Measurements from ENCODE around the gene PEDS1.
"Not testable (repeated sequence)": the region's sequence is repeated elsewhere in the genome, so short reads cannot be mapped to it uniquely, and the experiment has no call there.

PEDS1 gene

DNA sequence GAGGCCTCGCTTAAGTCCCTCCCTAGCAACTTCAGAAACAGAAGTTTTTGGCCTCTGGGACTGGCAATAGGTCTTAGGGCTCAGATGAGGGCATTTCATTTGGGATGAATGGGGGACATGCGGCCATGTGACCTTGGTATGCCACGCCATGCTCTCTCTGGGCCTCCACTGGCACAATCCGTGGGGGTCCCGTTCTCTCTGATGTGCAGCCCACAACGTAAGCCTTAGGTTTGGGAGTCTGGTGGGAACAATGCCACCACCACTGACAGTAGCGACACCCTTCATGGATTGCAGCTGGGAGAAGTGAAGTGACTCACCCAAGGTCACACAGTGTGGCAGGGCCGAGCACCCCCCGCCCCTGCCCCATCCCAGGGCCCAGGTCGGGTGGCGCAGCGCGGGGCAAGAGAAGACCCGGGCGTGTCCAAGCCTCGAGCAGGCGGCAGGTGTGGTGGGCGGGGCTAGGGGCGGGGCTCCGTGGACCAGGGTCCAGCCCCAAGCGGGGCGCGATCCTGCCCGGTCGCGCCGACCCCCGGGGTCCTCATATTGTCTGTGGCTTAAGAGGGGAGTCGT is 36.2 kb upstream of the PEDS1 start:
- WGBS, 2 experiments (ENCODE audit: insufficient coverage in 2 of 2), result 55 to 62% methylated on average over 11 to 22 of the region's 29 CpGs
- peak overlapping the region; percentile 76 for H3K4me3 ChIP-seq (ENCODE audit: extremely low read depth, insufficient read depth, low read length, poor library complexity, severe bottlenecking)
- no peaks in the 10 kb centered on the region for H3K9me3 ChIP-seq (ENCODE audit: control insufficient read depth, low read length)
- peaks cover 10% of the 10 kb centered on the region for H3K36me3 ChIP-seq (ENCODE audit: control insufficient read depth, insufficient read depth, low read length)
- no peak overlapping the region for H3K27ac ChIP-seq (ENCODE audit: low read depth, low read length, severe bottlenecking)
- peaks cover 15% of the 10 kb centered on the region for H3K4me1 ChIP-seq (ENCODE audit: control insufficient read depth, insufficient read depth, low read length, poor library complexity, severe bottlenecking)

DNA sequence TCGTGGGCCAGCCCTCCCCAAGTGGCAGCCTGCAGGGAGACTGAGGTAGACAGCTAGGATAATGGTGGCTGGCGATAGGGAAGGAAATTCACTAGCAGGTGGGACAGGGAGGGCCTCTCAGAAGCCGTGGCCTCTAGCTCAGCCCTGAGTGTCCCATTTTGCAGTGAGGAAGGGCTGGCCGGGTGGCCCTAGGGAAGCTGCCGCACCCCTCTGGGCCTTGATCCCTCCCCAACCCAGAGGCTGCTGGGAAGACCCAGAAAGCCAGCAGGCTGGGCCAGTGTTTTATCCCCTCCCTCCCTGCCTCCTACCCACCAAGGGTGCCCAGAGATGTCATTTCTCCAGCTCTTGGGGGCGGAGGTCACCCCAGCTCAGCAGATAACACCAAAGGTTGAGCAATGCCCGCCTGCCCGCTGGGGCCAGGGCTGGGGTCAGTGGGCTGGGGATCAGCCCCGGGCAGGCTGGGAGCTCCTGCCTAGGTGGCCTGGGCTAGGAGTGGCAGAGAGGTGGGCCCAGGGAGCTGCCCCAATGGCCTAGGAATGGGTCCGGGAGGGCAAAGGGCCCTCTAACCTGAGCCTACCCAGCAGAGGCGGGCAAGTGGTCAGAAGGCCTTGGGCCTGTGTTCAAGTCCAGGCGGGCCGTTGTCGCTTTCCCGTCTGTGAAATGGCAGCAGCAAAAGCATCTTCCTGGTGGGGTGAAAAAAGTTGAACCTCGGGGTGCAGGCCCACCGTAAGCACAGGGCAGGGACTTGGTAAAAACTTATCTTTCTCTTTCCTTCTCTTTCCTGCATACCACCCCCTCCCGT is 35.6 kb upstream of the PEDS1 start:
- Histone ChIP-seq H3K36me3 (ENCODE audit: control insufficient read depth, insufficient read depth, low read length) (peaks cover 4% of the 10 kb centered on the region), H3K4me1 (ENCODE audit: control insufficient read depth, insufficient read depth, low read length, poor library complexity, severe bottlenecking) (peaks cover 8% of the 10 kb centered on the region), H3K4me3 (ENCODE audit: extremely low read depth, insufficient read depth, low read length, poor library complexity, severe bottlenecking) (no peak overlapping the region), H3K27ac (ENCODE audit: low read depth, low read length, severe bottlenecking) (no peak overlapping the region), H3K9me3 (ENCODE audit: control insufficient read depth, low read length) (no peaks in the 10 kb centered on the region)
- WGBS, 2 experiments (ENCODE audit: insufficient coverage in 2 of 2), result 86 to 91% methylated on average over 12 to 16 of the region's 18 CpGs

DNA sequence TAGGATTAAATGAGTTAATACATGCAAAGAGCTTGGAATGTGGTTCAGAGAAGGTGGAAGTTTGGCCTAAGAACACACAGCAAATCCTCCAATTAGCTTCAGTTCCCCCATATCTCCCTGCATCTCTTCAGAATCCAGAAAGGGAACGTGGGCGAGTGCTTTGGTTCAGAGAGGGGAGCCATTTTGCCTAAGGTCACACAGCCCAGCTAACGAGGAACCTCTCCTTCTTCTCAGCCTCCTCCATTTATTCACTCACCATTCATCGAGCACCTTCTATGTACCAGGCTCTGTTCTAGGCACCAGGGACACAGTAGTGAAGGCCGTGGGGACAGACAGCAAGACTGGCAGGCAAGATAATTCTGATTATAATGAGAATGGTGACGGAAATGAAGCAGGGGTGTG is 34.8 kb upstream of the PEDS1 start:
- H3K9me3 ChIP-seq (ENCODE audit: control insufficient read depth, low read length), result no peaks in the 10 kb centered on the region
- H3K4me3 ChIP-seq (ENCODE audit: extremely low read depth, insufficient read depth, low read length, poor library complexity, severe bottlenecking), result no peak overlapping the region
- H3K4me1 ChIP-seq (ENCODE audit: control insufficient read depth, insufficient read depth, low read length, poor library complexity, severe bottlenecking), result peaks cover 2% of the 10 kb centered on the region
- WGBS, 2 experiments (ENCODE audit: insufficient coverage in 2 of 2), result 91 to 98% methylated on average over 3 to 5 of the region's 6 CpGs
- H3K36me3 ChIP-seq (ENCODE audit: control insufficient read depth, insufficient read depth, low read length), result no peaks in the 10 kb centered on the region
- no peak overlapping the region for H3K27ac ChIP-seq (ENCODE audit: low read depth, low read length, severe bottlenecking)

DNA sequence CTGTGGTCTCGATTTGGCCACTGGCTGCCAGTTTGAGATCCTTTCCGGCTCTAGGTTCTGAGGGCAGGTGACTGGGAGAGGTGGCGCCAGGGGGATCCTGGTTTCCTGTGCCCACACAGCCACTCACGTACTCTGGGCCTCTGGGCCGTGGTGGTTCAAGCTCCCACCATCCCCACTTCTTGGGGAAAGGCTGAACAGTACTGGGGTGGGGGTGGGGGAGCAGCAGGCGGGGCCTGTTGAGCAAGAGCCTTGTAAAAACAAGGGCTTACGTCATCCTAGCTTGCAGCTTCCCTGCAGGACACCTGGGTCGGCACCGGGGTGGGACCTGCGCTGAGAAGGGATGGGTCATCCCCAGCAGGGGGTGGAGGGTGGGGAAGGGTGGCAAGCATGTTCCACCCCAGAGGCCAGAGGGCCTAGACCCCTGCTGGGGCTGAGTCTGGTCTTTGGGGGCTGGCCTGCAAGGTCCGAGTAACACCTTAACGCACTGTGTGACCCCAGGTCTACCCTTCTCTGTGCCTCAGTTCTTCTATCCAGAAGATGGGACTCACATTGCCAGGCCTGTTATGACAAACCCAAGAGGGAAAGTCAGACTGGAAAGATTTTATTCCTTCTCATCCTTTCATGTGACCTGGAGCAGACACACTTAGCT is 34.0 kb upstream of the PEDS1 start:
- no peaks in the 10 kb centered on the region for H3K36me3 ChIP-seq (ENCODE audit: control insufficient read depth, insufficient read depth, low read length)
- no peaks in the 10 kb centered on the region for H3K4me1 ChIP-seq (ENCODE audit: control insufficient read depth, insufficient read depth, low read length, poor library complexity, severe bottlenecking)
- no peak overlapping the region for H3K27ac ChIP-seq (ENCODE audit: low read depth, low read length, severe bottlenecking)
- WGBS, 2 experiments (ENCODE audit: insufficient coverage in 2 of 2), result 60 to 72% methylated on average over 8 of the region's 12 CpGs
- no peaks in the 10 kb centered on the region for H3K9me3 ChIP-seq (ENCODE audit: control insufficient read depth, low read length)
- no peak overlapping the region for H3K4me3 ChIP-seq (ENCODE audit: extremely low read depth, insufficient read depth, low read length, poor library complexity, severe bottlenecking)

GRCh38 chr20:50186987-50187402 is 33.5 kb upstream of the PEDS1 start:
- H3K9me3 ChIP-seq (ENCODE audit: control insufficient read depth, low read length), result no peaks in the 10 kb centered on the region
- H3K27ac ChIP-seq (ENCODE audit: low read depth, low read length, severe bottlenecking), result no peak overlapping the region
- no peak overlapping the region for H3K4me3 ChIP-seq (ENCODE audit: extremely low read depth, insufficient read depth, low read length, poor library complexity, severe bottlenecking)
- 79 to 81% methylated on average over 4 to 8 of the region's 8 CpGs for WGBS, 2 experiments (ENCODE audit: insufficient coverage in 2 of 2)
- no peaks in the 10 kb centered on the region for H3K4me1 ChIP-seq (ENCODE audit: control insufficient read depth, insufficient read depth, low read length, poor library complexity, severe bottlenecking)
- H3K36me3 ChIP-seq (ENCODE audit: control insufficient read depth, insufficient read depth, low read length), result no peaks in the 10 kb centered on the region

GRCh38 chr20:50186151-50186885 is 32.8 kb upstream of the PEDS1 start:
- no peaks in the 10 kb centered on the region for H3K4me1 ChIP-seq (ENCODE audit: control insufficient read depth, insufficient read depth, low read length, poor library complexity, severe bottlenecking)
- H3K36me3 ChIP-seq (ENCODE audit: control insufficient read depth, insufficient read depth, low read length), result no peaks in the 10 kb centered on the region
- H3K27ac ChIP-seq (ENCODE audit: low read depth, low read length, severe bottlenecking), result no peak overlapping the region
- 18 to 28% methylated on average over 11 to 13 of the region's 16 CpGs for WGBS, 2 experiments (ENCODE audit: insufficient coverage in 2 of 2)
- H3K4me3 ChIP-seq (ENCODE audit: extremely low read depth, insufficient read depth, low read length, poor library complexity, severe bottlenecking), result no peak overlapping the region
- no peaks in the 10 kb centered on the region for H3K9me3 ChIP-seq (ENCODE audit: control insufficient read depth, low read length)

- Histone ChIP-seq H3K9me3 (ENCODE audit: control insufficient read depth, low read length) (no peaks in the 10 kb centered on the region), H3K4me3 (ENCODE audit: extremely low read depth, insufficient read depth, low read length, poor library complexity, severe bottlenecking) (no peak overlapping the region), H3K4me1 (ENCODE audit: control insufficient read depth, insufficient read depth, low read length, poor library complexity, severe bottlenecking) (no peaks in the 10 kb centered on the region), H3K36me3 (ENCODE audit: control insufficient read depth, insufficient read depth, low read length) (no peaks in the 10 kb centered on the region), H3K27ac (ENCODE audit: low read depth, low read length, severe bottlenecking) (no peak overlapping the region)
- 88 to 100% methylated on average over 1 to 3 of the region's 5 CpGs for WGBS, 2 experiments (ENCODE audit: insufficient coverage in 2 of 2)
Observed at GRCh38 chr20:50185426-50185825, 31.9 kb upstream of the PEDS1 start.

GRCh38 chr20:50182346-50182745 is 28.8 kb upstream of the PEDS1 start:
- no peaks in the 10 kb centered on the region for H3K9me3 ChIP-seq (ENCODE audit: control insufficient read depth, low read length)
- H3K27ac ChIP-seq (ENCODE audit: low read depth, low read length, severe bottlenecking), result no peak overlapping the region
- H3K4me1 ChIP-seq (ENCODE audit: control insufficient read depth, insufficient read depth, low read length, poor library complexity, severe bottlenecking), result no peaks in the 10 kb centered on the region
- no peak overlapping the region for H3K4me3 ChIP-seq (ENCODE audit: extremely low read depth, insufficient read depth, low read length, poor library complexity, severe bottlenecking)
- 80 to 100% methylated on average over 1 of the region's 2 CpGs for WGBS, 2 experiments (ENCODE audit: insufficient coverage in 2 of 2)
- H3K36me3 ChIP-seq (ENCODE audit: control insufficient read depth, insufficient read depth, low read length), result no peaks in the 10 kb centered on the region

DNA sequence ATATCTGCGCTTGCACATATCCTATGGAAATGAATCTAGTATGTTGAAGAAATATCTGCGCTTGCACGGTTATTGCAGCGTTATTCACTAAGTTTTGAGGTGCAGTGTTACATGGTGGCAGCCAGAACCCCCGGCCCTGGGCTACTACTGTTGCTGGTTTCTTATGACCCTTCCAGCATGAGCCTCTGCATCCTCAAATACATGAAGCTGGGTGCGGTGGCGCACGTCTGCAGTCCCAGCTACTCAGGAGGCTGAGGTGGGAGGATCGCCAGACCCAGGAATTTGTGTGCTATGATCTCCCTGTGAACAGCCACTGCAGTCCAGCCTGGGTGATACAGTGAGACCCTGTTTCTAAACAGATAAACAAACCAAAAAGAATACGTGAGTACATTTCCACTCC is 27.8 kb upstream of the PEDS1 start:
- Histone ChIP-seq H3K36me3 (ENCODE audit: control insufficient read depth, insufficient read depth, low read length) (no peaks in the 10 kb centered on the region), H3K27ac (ENCODE audit: low read depth, low read length, severe bottlenecking) (no peak overlapping the region), H3K4me3 (ENCODE audit: extremely low read depth, insufficient read depth, low read length, poor library complexity, severe bottlenecking) (no peak overlapping the region), H3K9me3 (ENCODE audit: control insufficient read depth, low read length) (no peaks in the 10 kb centered on the region), H3K4me1 (ENCODE audit: control insufficient read depth, insufficient read depth, low read length, poor library complexity, severe bottlenecking) (no peaks in the 10 kb centered on the region)
- 97 to 99% methylated on average over 7 to 9 of the region's 10 CpGs for WGBS, 2 experiments (ENCODE audit: insufficient coverage in 2 of 2)

DNA sequence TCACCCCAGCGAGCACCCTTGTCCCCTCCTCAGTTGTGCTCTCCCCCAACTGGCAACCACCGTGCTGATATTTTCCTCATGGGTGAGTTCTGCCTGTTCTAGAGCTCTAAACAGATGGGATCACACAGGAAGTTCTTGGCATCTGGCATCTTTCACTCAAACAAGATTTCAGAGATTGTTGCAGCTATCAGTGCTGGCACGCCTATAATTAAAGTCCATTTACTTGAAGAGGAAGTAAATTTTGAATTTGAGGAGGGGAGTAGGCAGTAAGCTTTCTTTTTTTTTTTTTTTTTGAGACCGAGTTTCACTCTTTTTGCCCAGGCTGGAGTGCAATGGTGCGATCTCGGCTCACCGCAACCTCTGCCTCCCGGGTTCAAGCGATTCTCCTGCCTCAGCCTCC is 25.1 kb upstream of the PEDS1 start:
- H3K36me3 ChIP-seq (ENCODE audit: control insufficient read depth, insufficient read depth, low read length); H3K4me3 ChIP-seq (ENCODE audit: extremely low read depth, insufficient read depth, low read length, poor library complexity, severe bottlenecking); H3K4me1 ChIP-seq (ENCODE audit: control insufficient read depth, insufficient read depth, low read length, poor library complexity, severe bottlenecking); H3K9me3 ChIP-seq (ENCODE audit: control insufficient read depth, low read length); H3K27ac ChIP-seq (ENCODE audit: low read depth, low read length, severe bottlenecking): not testable (repeated sequence)
- 87 to 100% methylated on average over 2 of the region's 9 CpGs for WGBS, 2 experiments (ENCODE audit: insufficient coverage in 2 of 2)

Data from mesodermal cell (in vitro differentiated cells).